ENCODE data around the gene LKAAEAR1.

DNA sequence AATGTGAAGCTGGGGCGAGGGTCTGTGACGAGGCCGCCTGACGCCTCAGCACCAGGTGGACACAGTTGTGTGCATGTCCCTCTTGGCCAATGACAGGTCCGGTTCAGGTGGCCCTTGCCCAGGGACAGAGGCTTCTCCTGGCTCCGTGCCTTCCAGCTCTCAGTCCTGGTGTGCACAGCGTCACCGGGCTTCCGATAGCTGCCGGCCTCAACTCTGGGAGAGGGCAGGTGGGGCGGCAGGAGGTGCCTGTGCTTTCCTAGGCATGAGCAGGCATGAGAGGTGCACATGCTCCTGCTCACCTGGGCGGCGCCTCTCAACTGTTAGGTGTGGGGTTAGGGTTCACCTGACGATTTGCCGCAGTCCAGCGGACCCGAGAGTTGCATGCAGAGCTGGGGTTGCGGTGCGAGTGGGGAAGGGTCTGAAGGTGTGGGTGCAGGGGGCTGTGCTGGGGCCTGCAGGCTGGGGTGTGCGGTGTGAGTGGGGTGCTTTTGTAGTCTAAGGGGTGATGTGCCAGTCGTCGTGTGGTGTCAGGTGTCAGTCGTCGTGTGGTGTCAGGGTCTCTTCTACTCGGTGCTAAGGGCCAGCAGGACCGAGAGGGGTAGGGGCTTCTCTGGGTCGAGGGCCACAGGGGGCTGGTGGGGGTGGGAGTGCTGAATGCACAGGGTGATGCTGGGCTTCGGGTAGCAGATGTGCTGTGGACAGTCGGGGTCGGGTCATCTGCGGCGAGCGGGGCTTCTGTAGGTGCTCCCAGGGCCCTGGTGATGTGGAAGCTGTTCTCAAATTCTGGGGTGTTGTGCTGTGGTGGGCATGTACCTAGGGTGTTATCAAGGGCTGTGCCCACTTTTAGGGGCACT, 31.0 kb downstream of the LKAAEAR1 start:
- TF ChIP-seq KDM4B (CRISPR knock-in tag; IDR thresholded peaks at IDR 0.05) = peak; percentile 67
- TF ChIP-seq CTCF (CRISPR knock-in tag; IDR thresholded peaks at IDR 0.05) = peak; percentile 34
- TF ChIP-seq ATRX (CRISPR knock-in tag; IDR thresholded peaks at IDR 0.05; ENCODE audit: borderline replicate concordance) = no peak

Measured in HepG2 (cell line).